Mucosa of rectum (tissue), 2 donors: ENCODE data around the gene STK39.

Source experiments
- H3K27ac ChIP-seq, 2 donors: one replicate each; pipeline ENCODE4 v1.7.0; 2013; ENCODE audit warnings: inconsistent platforms in 2 of 2, low read depth in 2 of 2, low read length in 2 of 2
- H3K27me3 ChIP-seq, 2 donors: one replicate each; pipeline ENCODE4 v1.7.0; 2013; ENCODE audit warnings: low read length in 2 of 2; ENCODE audit not compliant: control insufficient read depth in 2 of 2, insufficient read depth in 2 of 2
- H3K36me3 ChIP-seq, 2 donors: one replicate each; pipeline ENCODE4 v1.7.0; 2013; ENCODE audit warnings: low read length in 2 of 2; ENCODE audit not compliant: control insufficient read depth in 2 of 2, insufficient read depth in 2 of 2
- H3K4me1 ChIP-seq, 2 donors: one replicate each; pipeline ENCODE4 v1.7.0; 2013; ENCODE audit warnings: low read length in 2 of 2, mild to moderate bottlenecking in 1 of 2; ENCODE audit not compliant: control insufficient read depth in 2 of 2, insufficient read depth in 2 of 2
- H3K4me3 ChIP-seq, 2 donors: one replicate each; pipeline ENCODE4 v1.7.0; 2013; ENCODE audit warnings: low read length in 2 of 2
- H3K9ac ChIP-seq, 2 donors: one replicate each; pipeline ENCODE4 v1.7.0; 2013; ENCODE audit warnings: low read length in 2 of 2, low read depth in 1 of 2, mild to moderate bottlenecking in 1 of 2
- H3K9me3 ChIP-seq, 2 donors: one replicate each; pipeline ENCODE4 v1.7.0; 2013; ENCODE audit warnings: low read length in 2 of 2; ENCODE audit not compliant: control insufficient read depth in 2 of 2
- donor health status: healthy.
- donor health status: Normal muscosa, but diverticular disease.

The STK39 gene

DNA sequence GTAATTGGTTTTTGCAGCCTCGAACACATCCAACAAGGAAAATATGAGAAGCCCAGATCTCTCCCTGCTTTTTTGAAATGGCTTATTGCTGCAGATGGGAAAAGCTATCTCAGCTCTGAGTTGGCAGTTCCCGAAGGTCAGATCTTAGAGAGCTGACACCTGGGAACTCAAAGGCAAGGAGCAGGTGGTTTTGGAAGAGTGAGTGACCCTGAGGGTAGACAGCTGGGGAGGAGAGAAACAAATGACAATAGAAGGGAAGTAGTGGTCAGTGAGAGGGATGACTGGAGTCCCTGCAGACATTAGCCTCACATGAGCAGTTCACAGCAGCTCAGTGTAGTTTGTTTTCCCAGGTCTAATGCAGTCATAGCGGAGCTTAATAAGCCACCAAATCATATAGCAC is 317.9 kb downstream of the STK39 start:
- no peak overlapping the region for H3K4me3 ChIP-seq
- no peaks in the 10 kb centered on the region for H3K27me3 ChIP-seq
- H3K9ac ChIP-seq, result no peak overlapping the region
- no peaks in the 10 kb centered on the region for H3K9me3 ChIP-seq
- H3K4me1 ChIP-seq, result no peaks in the 10 kb centered on the region
- no peaks in the 10 kb centered on the region for H3K36me3 ChIP-seq
- H3K27ac ChIP-seq, result no peak overlapping the region

DNA sequence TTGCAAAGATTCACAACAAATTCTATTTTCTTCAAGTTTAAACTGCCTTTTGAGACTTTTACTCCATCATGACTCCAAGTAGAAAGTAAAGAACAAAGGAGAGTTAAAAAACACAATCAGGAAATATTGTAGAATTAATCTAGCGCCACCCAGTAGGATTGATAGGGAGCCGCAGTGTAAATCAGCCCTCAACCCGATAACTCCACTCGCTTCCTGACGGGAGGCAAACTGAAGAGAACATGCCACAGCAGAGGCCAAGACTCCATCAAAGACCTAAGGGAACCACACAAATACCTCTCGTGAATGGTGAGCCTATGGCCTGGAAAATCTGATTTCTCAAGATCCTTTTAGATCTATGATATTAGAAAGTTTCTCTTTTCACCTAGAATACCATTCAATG is 319.0 kb downstream of the STK39 start:
- Histone ChIP-seq H3K27ac (no peak overlapping the region), H3K27me3 (no peaks in the 10 kb centered on the region), H3K4me1 (no peaks in the 10 kb centered on the region), H3K4me3 (no peak overlapping the region), H3K36me3 (no peaks in the 10 kb centered on the region), H3K9me3 (no peaks in the 10 kb centered on the region), H3K9ac (no peak overlapping the region)

DNA sequence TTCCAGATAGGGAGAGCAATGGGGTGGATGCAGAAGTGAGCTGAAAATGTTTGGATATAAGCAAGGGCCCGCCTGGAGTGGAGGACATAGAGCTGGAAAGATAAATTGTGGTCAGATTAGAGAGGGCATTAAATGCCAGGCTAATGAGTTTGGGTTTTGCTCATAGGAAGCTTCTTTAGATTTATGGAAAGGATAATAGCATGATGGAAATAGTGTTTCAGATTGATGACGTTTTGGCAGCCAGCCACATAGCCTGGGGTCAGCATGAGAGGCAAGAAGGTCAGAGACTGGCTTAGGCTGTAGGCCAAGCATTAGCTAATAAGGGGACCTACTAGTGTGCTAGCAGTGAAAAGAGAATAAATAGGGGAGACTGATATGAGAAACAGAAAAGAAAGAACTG is 321.6 kb downstream of the STK39 start:
- Histone ChIP-seq H3K4me3 (no peak overlapping the region), H3K36me3 (no peaks in the 10 kb centered on the region), H3K9me3 (no peaks in the 10 kb centered on the region), H3K9ac (no peak overlapping the region), H3K4me1 (no peaks in the 10 kb centered on the region), H3K27me3 (no peaks in the 10 kb centered on the region), H3K27ac (no peak overlapping the region)

DNA sequence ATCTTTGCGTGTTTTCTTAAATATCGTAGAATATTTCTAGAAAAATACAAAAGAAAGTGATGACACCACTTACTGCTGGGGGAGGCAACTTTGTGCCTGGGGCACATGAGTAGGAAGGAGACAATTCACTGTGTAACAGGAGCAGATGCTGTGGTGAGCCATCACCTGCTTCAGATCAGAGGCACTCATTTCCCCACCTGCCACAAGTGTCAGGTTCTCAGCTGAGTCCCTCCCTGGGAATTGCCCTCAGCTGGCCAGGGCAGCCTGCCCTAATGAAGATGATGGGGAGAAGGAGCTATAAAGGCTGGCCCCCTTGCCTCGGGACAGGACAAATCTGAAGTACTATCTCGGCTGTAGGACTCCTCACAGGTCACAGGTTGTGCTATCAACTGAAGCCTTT is 322.8 kb downstream of the STK39 start:
- Histone ChIP-seq H3K9me3 (no peaks in the 10 kb centered on the region), H3K27ac (no peak overlapping the region), H3K9ac (no peak overlapping the region), H3K27me3 (no peaks in the 10 kb centered on the region), H3K4me1 (no peaks in the 10 kb centered on the region), H3K36me3 (no peaks in the 10 kb centered on the region), H3K4me3 (no peak overlapping the region)

DNA sequence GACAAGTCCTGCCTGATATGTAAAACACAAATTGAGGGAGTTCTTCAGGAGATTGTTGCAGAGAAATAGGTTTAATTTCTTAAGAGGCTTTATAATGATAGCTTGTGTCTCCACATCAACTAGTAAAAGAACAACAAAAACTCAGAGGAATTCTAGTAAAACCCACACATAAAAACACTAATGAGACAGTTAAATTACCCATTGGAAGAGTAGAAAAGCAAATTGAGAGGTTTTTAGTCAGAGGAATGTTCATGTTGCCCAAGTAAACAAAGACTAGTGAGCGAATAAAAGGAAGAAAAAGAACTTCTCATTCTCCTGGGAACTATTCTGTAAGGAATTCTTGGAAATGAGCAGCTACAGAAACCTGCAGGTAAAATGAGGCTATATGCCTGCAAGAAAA is 330.6 kb downstream of the STK39 start:
- Histone ChIP-seq H3K27me3 (no peaks in the 10 kb centered on the region), H3K36me3 (no peaks in the 10 kb centered on the region), H3K4me1 (no peaks in the 10 kb centered on the region), H3K4me3 (no peak overlapping the region), H3K27ac (no peak overlapping the region), H3K9ac (no peak overlapping the region), H3K9me3 (no peaks in the 10 kb centered on the region)

DNA sequence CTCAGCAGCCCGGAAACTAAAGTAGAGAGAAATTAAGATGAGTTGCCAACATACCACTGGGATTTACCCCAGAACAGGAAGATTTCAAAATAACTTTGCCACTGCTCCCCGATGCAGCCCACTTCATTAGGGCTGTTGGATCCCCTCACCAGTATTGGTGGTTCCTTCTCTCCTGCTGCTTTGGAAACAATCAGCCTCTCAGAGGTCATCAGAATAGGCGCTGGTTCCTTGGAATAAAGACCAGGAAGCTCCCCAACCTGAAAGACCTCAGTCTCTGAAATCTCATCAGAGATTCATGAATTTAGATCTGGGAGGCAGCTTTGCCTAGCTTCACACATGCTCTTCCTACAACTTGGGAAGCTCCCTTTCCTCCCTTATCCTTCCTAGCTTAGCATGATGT is 332.4 kb downstream of the STK39 start:
- Histone ChIP-seq H3K27me3 (no peaks in the 10 kb centered on the region), H3K36me3 (no peaks in the 10 kb centered on the region), H3K9me3 (no peaks in the 10 kb centered on the region), H3K9ac (no peak overlapping the region), H3K27ac (no peak overlapping the region), H3K4me3 (no peak overlapping the region), H3K4me1 (no peaks in the 10 kb centered on the region)

DNA sequence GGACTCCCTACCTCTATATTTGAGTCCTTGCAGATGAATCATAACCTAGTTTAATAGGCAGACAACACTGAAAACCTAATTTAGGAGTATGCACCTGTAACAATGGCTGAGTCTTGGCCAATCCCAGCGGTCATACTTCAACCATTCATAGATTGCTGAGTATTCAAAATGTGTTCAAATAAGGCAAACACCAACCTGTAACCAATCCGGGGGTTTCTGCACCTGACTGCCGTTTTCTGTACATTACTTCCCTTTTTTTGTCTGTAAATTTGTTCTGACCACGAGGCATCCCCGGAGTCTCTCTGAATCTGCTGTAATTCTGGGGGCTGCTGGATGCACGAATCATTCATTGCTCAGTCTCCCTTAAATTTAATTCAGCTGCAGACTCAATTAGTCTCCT is 338.6 kb downstream of the STK39 start:
- no peaks in the 10 kb centered on the region for H3K9me3 ChIP-seq
- H3K27ac ChIP-seq, result no peak overlapping the region
- no peaks in the 10 kb centered on the region for H3K36me3 ChIP-seq
- no peaks in the 10 kb centered on the region for H3K27me3 ChIP-seq
- no peaks in the 10 kb centered on the region for H3K4me1 ChIP-seq
- no peak overlapping the region for H3K4me3 ChIP-seq
- H3K9ac ChIP-seq, result no peak overlapping the region

DNA sequence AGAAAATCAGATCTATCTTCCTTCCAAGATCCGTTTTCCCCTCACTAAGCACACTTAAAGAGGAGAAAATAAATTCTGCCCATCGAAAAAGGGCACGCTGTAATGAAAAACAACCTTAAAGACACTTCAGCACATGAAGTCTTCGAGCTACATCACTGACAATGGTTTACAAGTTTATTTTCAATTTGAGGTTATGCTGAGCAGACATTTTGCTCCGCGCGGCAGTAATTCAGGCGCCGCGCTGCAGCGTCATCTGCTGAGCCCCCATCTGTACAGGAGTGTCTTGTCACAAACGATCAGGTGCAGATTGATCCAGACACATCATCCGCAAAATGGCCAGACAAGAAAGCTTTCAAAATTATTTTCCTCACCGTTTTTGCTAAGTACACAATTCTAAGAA is 341.7 kb downstream of the STK39 start:
- Histone ChIP-seq H3K27me3 (no peaks in the 10 kb centered on the region), H3K27ac (no peak overlapping the region), H3K4me3 (no peak overlapping the region), H3K9me3 (no peaks in the 10 kb centered on the region), H3K9ac (no peak overlapping the region), H3K4me1 (no peaks in the 10 kb centered on the region), H3K36me3 (no peaks in the 10 kb centered on the region)
